DOHH2 (cell line): ENCODE results near the gene COA5.

ENCODE experiments used
- H3F3A ChIP-seq: fragments of 200-600 bp; sonication (generic), shearing (Covaris generic); 2 replicates; pipeline ENCODE4 v1.6.0; 2016; ENCODE audit warnings: antibody characterized with exemption, mild to moderate bottlenecking; ENCODE audit not compliant: control insufficient read depth, insufficient read depth
- H3K27ac ChIP-seq: fragments of 200-600 bp; sonication (generic); 2 replicates; pipeline ENCODE4 v1.5.1; 2014; ENCODE audit warnings: low read depth, mild to moderate bottlenecking, low read length, moderate library complexity
- H3K27me3 ChIP-seq: fragments of 200-600 bp; sonication (generic); 2 replicates; pipeline ENCODE4 v1.6.1; 2014; ENCODE audit warnings: mild to moderate bottlenecking, low read length, mixed read lengths; ENCODE audit not compliant: control insufficient read depth
- H3K36me3 ChIP-seq: fragments of 200-600 bp; sonication (generic); 2 replicates; pipeline ENCODE4 v1.6.1; 2014; ENCODE audit warnings: mild to moderate bottlenecking, low read length, moderate library complexity, mixed read lengths; ENCODE audit not compliant: control insufficient read depth
- H3K4me1 ChIP-seq: fragments of 200-600 bp; sonication (generic); 2 replicates; pipeline ENCODE4 v1.6.1; 2014; ENCODE audit warnings: mild to moderate bottlenecking, low read length, mixed read lengths; ENCODE audit not compliant: control insufficient read depth
- H3K4me2 ChIP-seq: fragments of 200-600 bp; sonication (generic); 2 replicates; pipeline ENCODE4 v1.6.0; 2014; ENCODE audit warnings: mild to moderate bottlenecking, low read length, moderate library complexity
- H3K4me3 ChIP-seq: fragments of 200-600 bp; sonication (generic); 2 replicates; pipeline ENCODE4 v1.5.1; 2014; ENCODE audit warnings: mild to moderate bottlenecking, low read length, mixed read lengths
- H3K79me2 ChIP-seq: fragments of 200-600 bp; sonication (generic); 2 replicates; pipeline ENCODE4 v1.6.1; 2014; ENCODE audit warnings: mild to moderate bottlenecking, low read length, mixed read lengths; ENCODE audit not compliant: control insufficient read depth
- H3K9me2 ChIP-seq: fragments of 200-600 bp; sonication (generic); replicated peaks from 2 replicates; pipeline ENCODE4 v1.6.1; 2014; ENCODE audit warnings: mild to moderate bottlenecking, low read length, mixed read lengths; ENCODE audit not compliant: control insufficient read depth
- H3K9me3 ChIP-seq: fragments of 200-600 bp; sonication (generic); 2 replicates; pipeline ENCODE4 v1.6.1; 2014; ENCODE audit warnings: antibody characterized with exemption, low read length, mixed read lengths; ENCODE audit not compliant: control insufficient read depth, insufficient read depth
- H4K20me1 ChIP-seq: fragments of 200-600 bp; sonication (generic); 2 replicates; pipeline ENCODE4 v1.6.0; 2014; ENCODE audit warnings: low read depth, mild to moderate bottlenecking, antibody characterized with exemption, low read length, moderate library complexity; ENCODE audit not compliant: control insufficient read depth, insufficient read depth
- CTCF ChIP-seq: fragments of 200-600 bp; sonication (generic); IDR thresholded peaks from one replicate; pipeline ENCODE4 v1.5.1; 2014; ENCODE audit warnings: antibody characterized with exemption, mild to moderate bottlenecking, low read depth, low read length; ENCODE audit not compliant: poor library complexity, severe bottlenecking
- EZH2phosphoT487 ChIP-seq: fragments of 200-600 bp; sonication (generic); IDR thresholded peaks from 2 replicates; pipeline ENCODE4 v1.6.1; 2017; ENCODE audit warnings: borderline replicate concordance, mild to moderate bottlenecking, antibody characterized with exemption, low read length, moderate library complexity, mixed read lengths

Gene COA5, protein sequence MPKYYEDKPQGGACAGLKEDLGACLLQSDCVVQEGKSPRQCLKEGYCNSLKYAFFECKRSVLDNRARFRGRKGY

DNA sequence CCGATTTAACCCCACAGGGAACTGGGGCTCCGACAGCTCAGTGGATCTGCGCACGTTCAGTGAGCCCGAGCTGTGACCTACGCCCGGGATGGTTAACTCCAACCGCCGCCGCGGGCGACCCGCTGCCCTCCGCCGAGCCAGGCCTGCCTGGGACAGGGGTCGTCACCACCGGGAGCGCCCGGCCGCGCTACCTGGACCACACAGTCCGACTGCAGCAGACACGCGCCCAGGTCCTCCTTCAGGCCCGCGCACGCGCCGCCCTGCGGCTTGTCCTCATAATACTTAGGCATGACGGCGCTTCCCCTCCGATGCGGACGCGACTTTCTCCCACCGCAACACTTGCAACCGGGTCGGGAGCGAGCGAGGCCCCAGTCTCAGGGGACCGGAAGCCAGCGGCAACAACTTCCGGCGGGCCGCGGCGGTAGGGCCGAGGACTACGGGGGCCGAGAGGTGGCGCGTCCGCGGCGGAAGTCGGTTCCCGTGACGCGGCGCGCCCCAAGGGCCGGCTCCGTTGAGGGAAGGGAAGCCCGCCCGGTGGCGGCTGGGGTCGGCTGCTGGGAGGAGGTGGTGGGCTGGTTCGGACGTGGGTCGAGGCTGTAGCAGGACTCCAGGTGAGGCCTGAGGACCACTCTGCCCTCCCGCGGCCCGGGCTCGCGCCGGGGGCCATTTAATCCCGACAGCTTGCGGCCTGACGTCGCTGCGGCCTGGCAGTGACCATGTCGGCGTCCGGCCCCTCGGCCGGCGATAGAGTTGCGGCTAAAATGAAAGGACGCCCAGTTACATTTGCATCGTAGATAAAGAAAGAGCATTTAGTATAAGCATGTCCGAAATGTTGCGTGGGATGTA is at the start of gene COA5, which contains the start of gene UNC50:
TSS of gene COA5 (minus strand) at position 397 of the 846 bp plus-strand sequence. CDS start at position 290, 107 bp downstream.
TSS of gene UNC50 (plus strand) at position 474 of the 846 bp plus-strand sequence. CDS start 1,171 bp downstream, outside the sequence.
- peaks cover 55% of the 10 kb centered on the region for H3K36me3 ChIP-seq
- H3K4me1 ChIP-seq, result peaks cover 33% of the 10 kb centered on the region
- no peaks in the 10 kb centered on the region for H3K9me3 ChIP-seq
- peak within 1 kb of the TSS; percentile 82 for H3K4me3 ChIP-seq
- H3K79me2 ChIP-seq, result peaks cover 65% of the 10 kb centered on the region
- TF ChIP-seq CTCF (peak; percentile 15), EZH2phosphoT487 (no peak)
- peak within 1 kb of the TSS; percentile 91 for H3K4me2 ChIP-seq
- no peaks in the 10 kb centered on the region for H3F3A ChIP-seq
- no peaks in the 10 kb centered on the region for H3K27me3 ChIP-seq
- H4K20me1 ChIP-seq, result no peaks in the 10 kb centered on the region
- peak within 1 kb of the TSS; percentile 64 for H3K27ac ChIP-seq
- no peaks in the 10 kb centered on the region for H3K9me2 ChIP-seq

DNA sequence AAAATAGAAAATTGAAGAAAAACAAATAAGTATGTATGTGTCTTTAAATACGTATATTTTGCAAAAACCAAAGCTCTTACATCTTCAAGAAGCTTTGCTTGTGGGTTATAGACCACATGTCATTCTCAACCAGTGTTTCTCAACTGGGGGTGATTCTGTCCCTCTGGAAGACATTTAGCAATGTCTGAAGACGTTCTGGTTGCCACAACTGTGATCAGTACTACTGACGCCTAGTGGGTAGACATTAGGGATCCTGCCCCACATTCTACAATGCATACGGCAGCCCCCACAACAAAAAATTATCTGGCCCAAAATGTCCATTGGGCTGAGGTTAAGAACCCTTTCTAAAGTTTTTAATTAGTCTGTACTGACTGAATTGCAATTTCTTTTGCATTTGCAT is 48.5 kb upstream of the COA5 start:
- Histone ChIP-seq H3K4me1 (peaks cover 7% of the 10 kb centered on the region), H3K9me3 (no peaks in the 10 kb centered on the region), H3K27me3 (no peaks in the 10 kb centered on the region), H3K36me3 (no peaks in the 10 kb centered on the region), H3K9me2 (no peaks in the 10 kb centered on the region), H3K4me2 (no peak overlapping the region), H4K20me1 (no peaks in the 10 kb centered on the region), H3K4me3 (no peak overlapping the region), H3F3A (no peaks in the 10 kb centered on the region), H3K27ac (no peak overlapping the region), H3K79me2 (no peaks in the 10 kb centered on the region)
- TF ChIP-seq CTCF (no peak), EZH2phosphoT487 (no peak)

DNA sequence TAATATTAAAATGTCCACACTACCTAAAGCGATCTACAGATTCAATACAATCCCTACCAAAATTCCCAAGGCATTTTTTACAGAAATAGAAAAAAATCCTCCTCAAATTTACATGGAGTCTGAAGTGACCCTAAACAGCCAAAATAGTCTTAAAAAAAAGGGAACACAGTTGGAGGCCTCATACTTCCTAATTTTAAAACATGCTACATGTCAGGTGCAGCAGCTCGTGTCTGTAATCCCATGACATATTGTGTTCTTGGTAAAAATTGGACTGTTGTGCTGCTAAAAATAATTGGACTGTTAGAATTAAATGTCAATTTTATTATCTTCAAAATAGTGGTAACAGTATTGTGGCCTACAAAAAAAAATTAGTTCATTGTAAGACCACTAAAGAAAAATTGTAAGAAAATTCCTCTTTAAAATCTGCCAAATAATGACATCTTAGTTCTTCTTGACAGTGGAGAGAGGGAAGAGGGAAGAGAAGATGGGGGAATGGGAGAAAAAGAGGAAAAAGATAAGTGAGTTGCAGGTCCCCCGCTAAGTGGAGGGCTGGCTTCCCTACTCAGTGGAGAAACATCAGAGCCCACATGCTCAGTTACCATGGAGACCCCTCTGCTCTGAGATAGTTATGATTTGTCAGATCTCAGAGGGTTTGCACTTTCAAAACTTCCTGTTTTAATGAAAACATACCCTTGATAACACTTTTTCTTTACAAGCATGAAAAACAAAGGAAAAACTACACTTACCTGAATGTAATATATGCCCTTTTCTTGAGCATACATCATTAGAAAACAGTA is 46.6 kb upstream of the COA5 start:
- H3K27me3 ChIP-seq, result no peaks in the 10 kb centered on the region
- no peak overlapping the region for H3K4me2 ChIP-seq
- no peak for TF ChIP-seq CTCF
- H3F3A ChIP-seq, result no peaks in the 10 kb centered on the region
- H3K4me1 ChIP-seq, result peaks cover 7% of the 10 kb centered on the region
- H3K9me2 ChIP-seq, result no peaks in the 10 kb centered on the region
- no peaks in the 10 kb centered on the region for H3K79me2 ChIP-seq
- H3K36me3 ChIP-seq, result no peaks in the 10 kb centered on the region
- H3K4me3 ChIP-seq, result no peak overlapping the region
- no peaks in the 10 kb centered on the region for H4K20me1 ChIP-seq
- H3K27ac ChIP-seq, result no peak overlapping the region
- no peaks in the 10 kb centered on the region for H3K9me3 ChIP-seq
